ENCODE results near the gene SATB2. TPM values are rescaled to one million over a fixed set of nuclear protein-coding genes. Genes with fewer than 3 reads are reported as not detected.

The SATB2 gene
- total RNA-seq, 1 donor from 2014 or later = 3.9 TPM

- Histone ChIP-seq H3K4me1 (peaks cover 21% of the 10 kb centered on the region), H3K27me3 (peaks cover 100% of the 10 kb centered on the region), H3K4me3 (no peak overlapping the region), H3K36me3 (no peaks in the 10 kb centered on the region), H3K9me3 (no peaks in the 10 kb centered on the region), H3K27ac (no peak overlapping the region)
- no peak for TF ChIP-seq CTCF (IDR thresholded peaks at IDR 0.05)
- ATAC-seq (no peak), DNase-seq (no peak)
- intact Hi-C loops (cut with DNase I) = no loop called here
Observed at GRCh38 chr2:199468561-199469513, 11.1 kb upstream of the SATB2 start.

- H3K4me3 ChIP-seq = no peak overlapping the region
- DNase-seq (no peak), ATAC-seq (no peak)
- TF ChIP-seq CTCF (IDR thresholded peaks at IDR 0.05) = no peak
- intact Hi-C loops (cut with DNase I) = no loop called here
- no peaks in the 10 kb centered on the region for H3K9me3 ChIP-seq
- H3K4me1 ChIP-seq = peaks cover 32% of the 10 kb centered on the region
- H3K27ac ChIP-seq = no peak overlapping the region
- H3K36me3 ChIP-seq = no peaks in the 10 kb centered on the region
- peaks cover 100% of the 10 kb centered on the region for H3K27me3 ChIP-seq
Observed at GRCh38 chr2:199467066-199467822, 9.5 kb upstream of the SATB2 start.

GRCh38 chr2:199466692-199467065 is 8.9 kb upstream of the SATB2 start:
- no peak for ATAC-seq
- peaks cover 100% of the 10 kb centered on the region for H3K27me3 ChIP-seq
- intact Hi-C loops (cut with DNase I) = no loop called here
- no peak overlapping the region for H3K4me3 ChIP-seq
- H3K27ac ChIP-seq = no peak overlapping the region
- no peaks in the 10 kb centered on the region for H3K36me3 ChIP-seq
- no peak for DNase-seq
- peaks cover 32% of the 10 kb centered on the region for H3K4me1 ChIP-seq
- no peaks in the 10 kb centered on the region for H3K9me3 ChIP-seq
- no peak for TF ChIP-seq CTCF (IDR thresholded peaks at IDR 0.05)

GRCh38 chr2:199465988-199466691 is 8.4 kb upstream of the SATB2 start:
- Histone ChIP-seq H3K4me3 (no peak overlapping the region), H3K9me3 (no peaks in the 10 kb centered on the region), H3K27me3 (peaks cover 100% of the 10 kb centered on the region), H3K4me1 (peaks cover 28% of the 10 kb centered on the region), H3K36me3 (no peaks in the 10 kb centered on the region), H3K27ac (no peak overlapping the region)
- intact Hi-C loops (cut with DNase I) = no loop called here
- ATAC-seq (no peak), DNase-seq (no peak)
- TF ChIP-seq CTCF (IDR thresholded peaks at IDR 0.05) = no peak

- Histone ChIP-seq H3K27ac (no peak overlapping the region), H3K4me3 (no peak overlapping the region), H3K4me1 (peaks cover 23% of the 10 kb centered on the region), H3K27me3 (peaks cover 100% of the 10 kb centered on the region), H3K36me3 (no peaks in the 10 kb centered on the region), H3K9me3 (no peaks in the 10 kb centered on the region)
- intact Hi-C loops (cut with DNase I) = no loop called here
- ATAC-seq = no peak
- no peak for TF ChIP-seq CTCF (IDR thresholded peaks at IDR 0.05)
- no peak for DNase-seq
Observed at GRCh38 chr2:199465390-199465789, 7.7 kb upstream of the SATB2 start.

Data from upper lobe of right lung (tissue), 1 donor.